AML-193 (cell line): ENCODE results near the gene UCHL3.

Experiments
- DNase-seq, 2 experiments: peaks; one replicate each; lab custom pipeline; 2025; lab: John Stamatoyannopoulos, UW

Gene UCHL3

DNA sequence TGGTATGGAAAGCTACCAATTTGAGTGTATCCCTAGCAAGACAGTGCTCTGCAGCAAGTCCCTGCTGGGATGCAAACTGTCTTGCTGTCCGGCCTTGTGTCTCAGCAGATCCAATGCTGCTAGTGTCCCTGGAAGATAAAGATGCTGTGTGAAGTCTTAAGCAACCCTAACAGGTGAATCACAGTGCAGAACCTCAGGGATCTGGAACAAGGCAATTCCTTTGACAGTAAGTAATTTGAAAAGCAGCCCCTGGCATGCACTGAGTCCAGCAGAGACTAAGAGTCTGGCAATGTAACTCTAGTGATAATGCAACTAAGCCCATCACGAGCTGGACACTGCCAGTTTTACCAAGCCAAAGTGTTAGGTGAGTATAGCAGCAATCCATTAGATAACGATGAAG lies 1.7 kb upstream of the UCHL3 start:
- no peak for DNase-seq

- DNase-seq = peak; percentile 37 to 40
Measured at GRCh38 chr13:75550159-75550567, 572 bp downstream of the UCHL3 start.

GRCh38 chr13:75554464-75554863 lies 4.9 kb downstream of the UCHL3 start:
- peak in 1 of 2 experiments; percentile 30 for DNase-seq

DNA sequence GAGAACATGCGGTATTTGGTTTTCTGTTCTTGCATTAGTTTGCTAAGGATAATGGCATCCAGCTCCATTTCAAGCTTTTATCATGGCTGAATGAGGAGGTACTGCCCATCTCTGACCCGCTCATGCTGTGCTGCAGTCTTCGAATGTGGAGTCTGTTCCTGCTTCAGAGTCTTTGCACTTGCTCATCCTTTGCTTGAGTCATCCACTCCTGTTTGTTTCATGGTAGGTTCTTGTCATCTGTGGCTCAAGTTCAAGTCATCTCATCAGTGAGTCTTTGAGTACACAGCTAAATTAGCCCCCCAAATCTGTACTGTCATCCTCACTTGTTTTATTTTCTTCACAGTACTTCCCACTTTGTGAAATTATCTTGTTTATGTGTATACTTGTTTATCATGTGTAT lies 5.4 kb downstream of the UCHL3 start:
- no peak for DNase-seq

GRCh38 chr13:75555836-75556235 lies 6.2 kb downstream of the UCHL3 start:
- no peak for DNase-seq

DNA sequence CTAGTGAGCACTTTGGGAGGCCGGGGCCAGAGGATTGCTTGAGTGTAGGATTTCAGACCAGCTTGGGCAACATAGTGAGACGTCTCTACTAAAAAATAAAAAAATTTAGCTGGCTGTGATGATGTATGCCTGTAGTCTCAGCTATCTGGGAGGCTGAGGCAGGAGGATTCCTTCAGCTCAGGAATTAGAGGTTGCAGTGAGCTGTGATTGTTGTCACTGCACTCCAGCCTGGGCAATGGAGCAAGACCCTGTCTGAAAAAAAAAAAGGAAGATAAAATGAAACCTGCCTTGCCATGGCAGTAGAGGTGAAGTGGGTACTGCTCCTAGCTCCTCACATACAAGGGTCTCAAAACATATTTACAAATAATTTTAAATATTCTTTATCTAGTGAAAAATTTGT lies 7.4 kb downstream of the UCHL3 start:
- DNase-seq = no peak

DNA sequence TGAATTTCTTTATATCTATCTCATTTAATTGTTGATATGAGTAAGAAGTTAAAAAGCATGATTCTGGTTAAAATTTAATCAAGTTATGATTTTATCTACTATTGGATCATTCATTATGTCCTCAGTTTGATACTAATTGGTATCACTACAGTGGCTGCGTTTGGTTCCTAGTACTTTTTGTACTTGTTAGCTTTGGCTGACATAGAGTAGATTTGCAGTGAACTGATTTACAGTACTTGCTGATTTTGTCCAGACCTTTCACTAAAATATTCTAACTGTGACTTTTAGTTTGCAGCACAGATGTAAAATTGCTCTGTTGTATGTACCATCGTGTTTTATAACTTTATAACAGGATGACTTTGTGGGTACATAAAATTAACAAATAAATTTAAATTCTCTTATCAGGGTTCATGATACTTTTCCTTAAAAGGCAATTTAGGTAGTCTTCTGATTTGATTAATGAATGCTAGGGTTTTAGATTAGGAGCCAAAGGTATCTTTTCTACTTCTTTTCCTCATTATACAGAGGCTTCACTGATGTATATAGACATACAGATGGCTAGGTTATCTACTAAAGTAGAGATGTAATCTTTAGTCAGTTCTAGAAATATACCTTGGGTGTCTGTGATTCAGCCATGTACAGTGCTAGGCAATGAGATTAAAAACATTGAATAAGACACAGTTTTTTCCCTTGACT lies 8.7 kb downstream of the UCHL3 start:
- DNase-seq = no peak

- DNase-seq = peak; percentile 8 to 43
Measured at GRCh38 chr13:75566658-75567057, 17.1 kb downstream of the UCHL3 start.

- no peak for DNase-seq
Measured at GRCh38 chr13:75569576-75569975, 20.0 kb downstream of the UCHL3 start.

- DNase-seq = no peak
Measured at GRCh38 chr13:75579529-75579928, 29.9 kb downstream of the UCHL3 start.

DNA sequence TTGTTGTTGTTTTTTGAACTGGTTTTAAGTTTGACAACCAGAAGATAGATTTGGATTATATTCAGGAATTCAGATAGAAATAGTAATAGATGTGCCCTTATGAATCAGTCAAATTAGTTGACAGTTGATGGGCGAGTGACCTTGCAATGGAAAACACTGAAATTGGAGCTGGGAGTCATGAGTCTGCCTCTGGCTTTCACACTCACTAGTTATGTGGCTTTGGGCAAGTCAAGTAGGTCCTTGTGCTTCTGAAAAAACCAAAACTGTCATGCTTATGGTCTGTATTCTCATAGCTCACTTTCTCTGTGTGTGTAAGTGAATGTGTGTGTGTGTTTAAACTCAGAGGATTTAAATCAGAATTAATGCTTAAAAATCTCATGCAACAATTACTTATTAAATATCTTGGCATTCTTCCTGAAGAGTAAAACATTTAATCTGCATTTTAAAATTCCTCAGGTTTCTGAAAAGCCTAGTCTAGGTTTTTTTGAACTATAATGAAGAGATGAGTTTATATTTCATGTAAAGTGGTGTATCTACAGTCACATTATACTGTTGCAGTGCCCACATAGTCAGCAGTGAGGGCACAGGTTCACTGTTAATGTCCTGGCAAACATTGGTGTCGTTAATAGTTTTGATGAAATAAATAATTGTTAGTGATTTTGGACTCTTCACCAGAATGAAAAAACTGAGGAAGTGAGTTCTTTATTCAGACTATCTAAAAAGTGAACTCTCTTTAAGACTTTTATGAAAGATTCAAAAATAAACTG lies 32.5 kb downstream of the UCHL3 start:
- DNase-seq = no peak

- no peak for DNase-seq
Measured at GRCh38 chr13:75583091-75583490, 33.5 kb downstream of the UCHL3 start.

- peak in 1 of 2 experiments; percentile 11 for DNase-seq
Measured at GRCh38 chr13:75585153-75585552, 35.6 kb downstream of the UCHL3 start.

GRCh38 chr13:75587679-75588078 lies 38.1 kb downstream of the UCHL3 start:
- DNase-seq = no peak

DNA sequence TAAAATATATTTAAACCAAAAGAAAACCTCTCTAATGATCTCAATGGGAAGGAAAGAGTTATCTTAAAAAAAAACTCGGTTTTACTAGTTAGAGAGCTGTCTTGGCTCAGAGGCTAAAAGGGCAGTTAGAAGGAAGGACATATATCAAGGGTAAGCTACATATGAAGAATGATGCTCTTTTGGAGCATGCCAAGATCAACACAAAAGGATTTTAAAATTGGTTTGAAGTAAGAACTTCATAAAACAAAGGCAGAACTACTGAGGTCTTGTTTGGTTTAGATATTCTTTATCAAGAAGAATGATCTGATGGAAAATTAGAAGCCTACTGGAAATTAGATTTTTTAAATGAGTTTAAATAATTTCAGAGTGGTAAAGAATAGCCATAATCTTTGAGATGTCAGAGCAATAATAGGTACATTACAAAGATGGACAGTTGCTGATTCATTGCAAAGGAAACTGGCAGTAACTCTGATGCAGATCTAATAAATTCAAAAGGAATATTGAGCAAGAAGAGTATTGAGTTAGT lies 47.1 kb downstream of the UCHL3 start:
- no peak for DNase-seq

- no peak for DNase-seq
Measured at GRCh38 chr13:75600371-75600770, 50.8 kb downstream of the UCHL3 start.

GRCh38 chr13:75603038-75603437 lies 53.4 kb downstream of the UCHL3 start:
- DNase-seq = no peak

DNA sequence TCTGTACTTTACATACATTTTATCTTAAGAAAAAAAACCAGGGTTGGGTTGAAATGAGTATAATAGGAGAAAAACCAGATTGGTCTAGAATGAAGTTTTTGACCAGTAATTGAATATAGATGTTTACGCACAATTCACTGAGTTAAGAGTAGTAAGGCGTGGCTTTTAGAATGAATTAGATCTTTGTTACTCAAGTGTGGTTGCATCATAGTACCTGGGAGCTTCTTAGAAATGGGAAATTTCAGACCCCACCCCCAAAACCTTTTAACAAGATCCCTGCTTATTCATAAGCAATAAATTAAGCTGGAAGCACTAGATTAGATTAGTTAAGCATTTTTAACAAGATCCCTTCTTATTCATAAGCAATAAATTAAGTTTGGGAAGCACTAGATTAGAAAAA lies 57.9 kb downstream of the UCHL3 start:
- DNase-seq = no peak

GRCh38 chr13:75610466-75610865 lies 60.9 kb downstream of the UCHL3 start:
- DNase-seq = no peak

DNA sequence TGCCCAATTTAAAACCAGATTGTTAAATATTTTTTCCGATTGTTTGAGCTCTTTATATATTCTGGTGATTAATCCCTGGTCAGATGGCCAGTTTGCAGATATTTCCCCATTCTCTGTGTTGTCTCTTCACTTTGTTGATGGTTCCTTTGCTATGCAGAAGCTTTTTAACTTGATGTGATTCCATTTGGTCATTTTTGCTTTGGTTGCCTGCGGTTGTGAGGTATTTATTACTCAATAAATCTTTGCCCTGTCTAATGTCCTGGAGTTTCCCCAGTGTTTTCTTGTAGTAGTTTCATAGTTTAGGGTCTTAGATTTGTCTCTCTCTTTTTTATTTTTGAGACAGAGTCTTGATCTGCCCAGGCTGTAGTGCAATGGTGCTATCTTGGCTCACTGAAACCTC lies 62.8 kb downstream of the UCHL3 start:
- DNase-seq = no peak

GRCh38 chr13:75617230-75617629 lies 67.6 kb downstream of the UCHL3 start:
- DNase-seq = no peak

GRCh38 chr13:75618308-75618707 lies 68.7 kb downstream of the UCHL3 start:
- no peak for DNase-seq

DNA sequence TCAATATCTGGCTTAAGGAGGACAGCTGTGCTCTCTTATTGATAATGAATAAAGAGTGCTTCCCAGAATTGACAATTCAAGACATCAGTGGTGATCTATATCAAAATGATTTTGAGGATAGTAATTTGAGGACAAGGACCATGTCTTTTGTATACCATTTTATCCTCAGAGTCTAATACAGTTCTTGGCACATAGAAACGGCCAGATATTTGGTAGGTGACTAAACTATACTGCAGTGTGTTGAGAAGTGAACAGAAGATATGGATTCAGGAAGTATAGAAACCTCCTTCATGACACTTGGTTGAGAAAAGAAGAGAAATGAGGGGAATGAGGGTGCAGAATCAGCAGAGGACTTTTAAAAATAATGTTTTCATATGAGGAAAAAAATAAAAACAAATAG lies 70.4 kb downstream of the UCHL3 start:
- no peak for DNase-seq
